Ovary (tissue), 9 donors: ENCODE data around the gene CTTN. TPM values are rescaled to one million over a fixed set of nuclear protein-coding genes. Genes with fewer than 3 reads are reported as not detected.

Experiments used
- DNase-seq, 5 donors: peaks; one replicate each; pipeline ENCODE4 v3.0.0-alpha.2; 2019 to 2020
- H3K27ac ChIP-seq, 2 donors: fragments of 200-600 bp; one replicate each; pipeline versions ENCODE4 v1.5.1 to v1.8.0; 2019 to 2022
- H3K27me3 ChIP-seq: fragments of 200-600 bp; one replicate; pipeline ENCODE4 v1.8.0; 2022
- H3K36me3 ChIP-seq: fragments of 200-600 bp; sonication (generic); one replicate; pipeline ENCODE4 v1.5.1; 2019
- H3K4me1 ChIP-seq: one replicate; pipeline ENCODE4 v1.8.1; 2013; ENCODE audit warnings: mild to moderate bottlenecking, moderate library complexity; ENCODE audit not compliant: insufficient read depth
- H3K4me3 ChIP-seq: fragments of 200-600 bp; sonication (generic); one replicate; pipeline ENCODE4 v1.5.1; 2017
- H3K9me3 ChIP-seq, 2 donors: fragments of 200-600 bp in 1 of 2; sonication (generic) in 1 of 2; one replicate each; pipeline versions ENCODE4 v1.5.1 to v1.8.1; 2013 to 2019; ENCODE audit warnings: mild to moderate bottlenecking in 1 of 2, moderate library complexity in 1 of 2
- CTCF ChIP-seq, 3 donors: fragments of 450-650 bp in 2 of 3; fragments of 200-600 bp in 1 of 3; IDR thresholded peaks; one replicate each; pipeline versions ENCODE4 v1.5.1 to v1.8.0; 2016 to 2022; ENCODE audit warnings: antibody characterized with exemption in 3 of 3, mild to moderate bottlenecking in 1 of 3
- EP300 ChIP-seq: sonication (generic); formaldehyde crosslinking; IDR thresholded peaks from one replicate; pipeline ENCODE4 v1.6.1; 2017; ENCODE audit warnings: antibody characterized with exemption
- POLR2A ChIP-seq: fragments of 450-650 bp; IDR thresholded peaks from one replicate; pipeline ENCODE4 v1.6.1; 2017; ENCODE audit warnings: antibody characterized with exemption, mild to moderate bottlenecking, moderate library complexity
- whole genome bisulfite sequencing, 3 donors: extraction: QIAGEN DNeasy Blood & Tissue Kit in 1 of 3; methylation state at CpG; one replicate each; pipeline versions ENCODE4 v1.1.5 to v1.1.7; 2013 to 2017; 5-methylcytosine and 5-hydroxymethylcytosine counted together
- intact Hi-C, 4 donors: fragments of 100-400 bp; cut with DNase I; formaldehyde crosslinking; loops; one replicate each; pipeline versions ENCODE4 v1.11.0 to v1.15.1; 2022 to 2023
- polyA plus RNA-seq, 2 donors: library from polyadenylated mRNA; stranded (reverse); fragments of 200-250 nt in 1 of 2; fragments of 350-450 nt in 1 of 2; fragmentation: Illumina TruSeq in 1 of 2; extraction: RNeasy Lipid Tissue Mini Kit (QIAGEN cat#74804) in 1 of 2; gene quantifications; one replicate each; pipeline ENCODE4 v1.2.3, GENCODE V29; 2013 to 2014
- total RNA-seq, 7 donors: library from RNA; depleted of rRNA in 2 of 7; stranded (reverse); fragments of >200 nt in 2 of 7; fragmentation: NEBNext Ultra II Directional in 3 of 7; extraction: Animal tissue kit (Norgen Biotek cat#: 25700) in 3 of 7; gene quantifications; one replicate each; pipeline versions ENCODE4 v1.1.0 to v1.2.4, GENCODE V29; 2016 to 2023
- donor health status: DM: no; HTN: no; CAD: no; lungs with moderate emphysema.
- donor health status: DM: no; HTN: no; CAD: no.
- donor health status: Bipolar disorder and iron deficiency.
- donor health status: DM: yes; HTN: yes; CAD: no.
- donor health status: DM: no; HTN: no; CAD: no.
- donor health status: DM: yes; HTN: yes; CAD: no.

CTTN gene
- total and polyA plus RNA-seq, 9 donors: 129 to 321 (median 205) TPM

DNA sequence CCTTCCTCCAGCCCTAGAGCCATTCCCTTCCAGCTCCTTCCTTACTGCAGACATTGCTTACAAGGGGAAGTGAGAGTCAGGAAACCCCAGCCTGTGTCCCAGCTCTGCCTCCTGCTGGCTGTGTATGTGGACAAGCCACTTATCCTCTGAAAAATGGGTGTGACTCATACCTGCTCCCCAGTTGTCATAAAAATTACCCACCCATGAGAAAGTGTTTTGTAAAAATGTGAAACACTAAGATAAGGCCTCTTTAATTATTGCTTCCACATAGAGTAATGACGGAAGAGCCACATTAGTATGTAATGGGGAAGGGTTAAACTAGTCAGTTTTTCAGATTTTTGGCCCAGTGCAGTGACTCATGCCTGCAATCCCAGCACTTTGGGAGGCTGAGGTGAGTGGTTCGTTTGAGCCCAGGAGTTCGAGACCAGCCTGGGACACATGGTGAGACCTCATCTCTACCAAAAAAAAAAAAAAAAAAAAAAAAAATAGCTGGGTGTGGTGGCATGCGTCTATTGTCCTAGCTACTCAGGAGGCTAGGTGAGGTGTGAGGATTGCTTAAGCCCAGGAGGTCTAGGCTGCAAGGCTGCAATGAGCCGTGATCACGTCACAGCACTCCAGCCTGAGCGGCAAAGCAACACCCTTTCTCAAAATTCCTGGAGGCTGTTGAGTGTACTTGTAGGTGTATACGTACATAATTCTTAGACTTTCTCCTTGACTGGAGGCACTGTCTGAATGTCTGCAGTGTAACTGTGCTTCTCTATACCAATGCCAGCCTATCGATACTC, 84.9 kb downstream of the CTTN start:
- no peak for DNase-seq
- H3K27me3 ChIP-seq: no peaks in the 10 kb centered on the region
- no peak overlapping the region for H3K27ac ChIP-seq
- no peaks in the 10 kb centered on the region for H3K36me3 ChIP-seq
- TF ChIP-seq POLR2A (no peak), CTCF (IDR thresholded peaks at IDR 0.05) (no peak), EP300 (no peak)
- H3K4me3 ChIP-seq: no peak overlapping the region
- 82 to 85% (median 83%) methylated on average over 9 of the region's 9 CpGs for WGBS, 3 donors
- H3K9me3 ChIP-seq: no peaks in the 10 kb centered on the region
- H3K4me1 ChIP-seq: peaks cover 1% of the 10 kb centered on the region
- intact Hi-C loops: loop anchor here in 1 of 4 donors (5.0 kb wide), 1 partner anchor 264 kb away; no protein-coding TSS in a partner anchor

GRCh38 chr11:70483917-70484316, 85.6 kb downstream of the CTTN start:
- H3K4me3 ChIP-seq: no peak overlapping the region
- intact Hi-C loops: loop anchor here in 1 of 4 donors (5.0 kb wide), 1 partner anchor 263 kb away; no protein-coding TSS in a partner anchor

DNA sequence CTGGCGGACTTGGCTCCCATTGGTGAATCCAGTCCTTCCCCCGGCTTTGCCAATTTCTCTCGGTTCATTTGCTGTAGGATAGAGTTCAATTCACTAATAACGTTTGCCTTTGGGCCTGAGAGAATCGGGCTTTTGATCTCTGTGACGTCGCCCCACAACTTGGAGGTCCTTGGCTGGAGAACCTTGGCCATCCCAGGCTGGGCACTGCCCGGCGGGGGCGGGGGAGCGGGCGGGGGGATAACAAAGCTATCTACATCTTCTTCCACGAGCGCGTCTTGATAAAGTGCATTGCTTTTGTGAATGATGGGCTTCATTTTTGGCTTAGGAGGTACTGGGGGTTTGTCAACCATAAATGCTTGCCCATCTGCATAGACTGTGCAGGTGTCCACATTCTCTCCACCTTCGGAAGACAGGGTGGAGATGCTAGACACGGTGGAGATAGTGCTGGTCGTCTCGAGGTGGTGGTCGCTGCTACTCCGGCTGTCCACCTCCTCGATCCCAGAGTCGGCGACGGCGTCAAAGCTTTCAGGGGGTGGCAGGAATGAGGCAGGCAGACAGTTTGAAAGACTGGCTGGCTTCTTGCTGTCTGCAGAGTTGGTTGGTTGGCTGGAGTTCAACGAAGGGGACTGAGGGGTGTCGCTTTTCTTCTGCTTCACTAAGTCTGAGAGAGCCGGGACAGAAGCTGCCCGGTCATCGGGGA, 87.1 kb downstream of the CTTN start:
- peaks cover 1% of the 10 kb centered on the region for H3K4me1 ChIP-seq
- no peak for TF ChIP-seq EP300
- no peak for TF ChIP-seq CTCF (IDR thresholded peaks at IDR 0.05)
- TF ChIP-seq POLR2A: no peak
- H3K4me3 ChIP-seq: no peak overlapping the region
- 88 to 91% (median 88%) methylated on average over 31 of the region's 31 CpGs for WGBS, 3 donors
- DNase-seq: no peak
- intact Hi-C loops: no loop called here
- peaks cover 0 to 5% of the 10 kb centered on the region in 2 donors for H3K9me3 ChIP-seq
- no peaks in the 10 kb centered on the region for H3K36me3 ChIP-seq
- no peaks in the 10 kb centered on the region for H3K27me3 ChIP-seq
- H3K27ac ChIP-seq: no peak overlapping the region

More at GRCh38 chr11:70483917-70484316, 85.6 kb downstream of the CTTN start:
- no peak for DNase-seq
- Histone ChIP-seq H3K9me3 (no peaks in the 10 kb centered on the region), H3K27me3 (no peaks in the 10 kb centered on the region), H3K36me3 (no peaks in the 10 kb centered on the region), H3K4me1 (peaks cover 1% of the 10 kb centered on the region), H3K27ac (no peak overlapping the region)
- TF ChIP-seq CTCF (IDR thresholded peaks at IDR 0.05): no peak
- no peak for TF ChIP-seq EP300
- no peak for TF ChIP-seq POLR2A
- WGBS, 3 donors: 75 to 91% (median 83%) methylated on average over 2 of the region's 2 CpGs

DNA sequence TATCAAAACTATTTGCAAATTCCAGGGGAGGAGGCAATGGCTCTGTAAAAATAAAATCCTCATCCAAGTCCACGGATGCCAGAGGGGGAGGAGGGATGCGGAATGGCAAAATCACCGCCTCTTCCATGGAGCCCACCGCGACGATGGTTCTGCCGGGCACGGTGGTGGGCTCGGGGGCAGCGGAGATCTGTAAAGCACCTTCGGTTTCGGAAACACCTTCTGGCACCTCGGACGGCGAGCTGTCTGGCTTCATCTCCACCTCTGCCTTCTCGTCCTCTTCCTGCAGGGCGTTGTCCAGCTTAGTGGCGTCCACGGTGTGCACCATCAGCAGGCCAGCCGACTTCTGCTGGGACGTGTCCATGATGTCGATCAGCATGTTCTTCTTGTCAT, 87.7 kb downstream of the CTTN start:
- Histone ChIP-seq H3K4me1 (peaks cover 1% of the 10 kb centered on the region), H3K9me3 (peaks cover 0 to 7% of the 10 kb centered on the region in 2 donors), H3K27ac (no peak overlapping the region), H3K4me3 (no peak overlapping the region), H3K27me3 (no peaks in the 10 kb centered on the region), H3K36me3 (no peaks in the 10 kb centered on the region)
- 91 to 93% (median 92%) methylated on average over 22 of the region's 22 CpGs for WGBS, 3 donors
- DNase-seq: no peak
- intact Hi-C loops: no loop called here
- no peak for TF ChIP-seq CTCF (IDR thresholded peaks at IDR 0.05)
- TF ChIP-seq POLR2A: no peak
- no peak for TF ChIP-seq EP300

Other genes starting within 250 kb of the CTTN start
- gene FADD, start 195.2 kb upstream of the CTTN start, total RNA-seq: 10 to 100 TPM; 13.1 to 22.3 (median 17.9) TPM
- 10 to 100 TPM; 15.3 to 15.7 TPM for gene FADD, start 195.2 kb upstream of the CTTN start, polyA plus RNA-seq
- gene PPFIA1, start 127.8 kb upstream of the CTTN start, total RNA-seq: 10 to 100 TPM; 25.9 to 60.3 (median 46.4) TPM
- 10 to 100 TPM; 20.5 to 28.1 TPM for gene PPFIA1, start 127.8 kb upstream of the CTTN start, polyA plus RNA-seq